Measurements from ENCODE around the gene LRFN4.

The LRFN4 gene

GRCh38 chr11:66859686-66860448 lies 3.0 kb downstream of the LRFN4 start:
- peaks cover 5% of the 10 kb centered on the region for H3K4me1 ChIP-seq (ENCODE audit: control insufficient read depth, insufficient read depth, low read length, unreplicated experiment)
- H2AFZ ChIP-seq (ENCODE audit: low read length, unreplicated experiment), result no peak overlapping the region
- H3K36me3 ChIP-seq (ENCODE audit: insufficient read depth, low read length), result no peaks in the 10 kb centered on the region
- H3K4me3 ChIP-seq (ENCODE audit: low read depth, low read length), result no peak overlapping the region
- H3K27me3 ChIP-seq (ENCODE audit: insufficient read depth, low read length), result no peaks in the 10 kb centered on the region
- H3K27ac ChIP-seq (ENCODE audit: low read depth, low read length), result no peak overlapping the region
- peaks cover 14% of the 10 kb centered on the region for H3K79me2 ChIP-seq (ENCODE audit: control insufficient read depth, insufficient read depth, low read length, unreplicated experiment)

- H3K79me2 ChIP-seq (ENCODE audit: control insufficient read depth, insufficient read depth, low read length, unreplicated experiment), result peaks cover 14% of the 10 kb centered on the region
- no peak overlapping the region for H3K27ac ChIP-seq (ENCODE audit: low read depth, low read length)
Observed at GRCh38 chr11:66860449-66860831, 3.6 kb downstream of the LRFN4 start.

GRCh38 chr11:66861038-66861773 lies 4.3 kb downstream of the LRFN4 start:
- H3K27me3 ChIP-seq (ENCODE audit: insufficient read depth, low read length), result no peaks in the 10 kb centered on the region
- H3K36me3 ChIP-seq (ENCODE audit: insufficient read depth, low read length), result no peaks in the 10 kb centered on the region
- H3K4me1 ChIP-seq (ENCODE audit: control insufficient read depth, insufficient read depth, low read length, unreplicated experiment), result no peaks in the 10 kb centered on the region
- no peak overlapping the region for H2AFZ ChIP-seq (ENCODE audit: low read length, unreplicated experiment)
- H3K27ac ChIP-seq (ENCODE audit: low read depth, low read length), result no peak overlapping the region
- H3K4me3 ChIP-seq (ENCODE audit: low read depth, low read length), result no peak overlapping the region
- H3K79me2 ChIP-seq (ENCODE audit: control insufficient read depth, insufficient read depth, low read length, unreplicated experiment), result peaks cover 14% of the 10 kb centered on the region

More at GRCh38 chr11:66860449-66860831, 3.6 kb downstream of the LRFN4 start:
- peaks cover 4% of the 10 kb centered on the region for H3K4me1 ChIP-seq (ENCODE audit: control insufficient read depth, insufficient read depth, low read length, unreplicated experiment)
- no peaks in the 10 kb centered on the region for H3K36me3 ChIP-seq (ENCODE audit: insufficient read depth, low read length)
- H3K27me3 ChIP-seq (ENCODE audit: insufficient read depth, low read length), result no peaks in the 10 kb centered on the region
- no peak overlapping the region for H2AFZ ChIP-seq (ENCODE audit: low read length, unreplicated experiment)
- H3K4me3 ChIP-seq (ENCODE audit: low read depth, low read length), result no peak overlapping the region

GRCh38 chr11:66861774-66862558 lies 5.1 kb downstream of the LRFN4 start:
- Histone ChIP-seq H3K36me3 (ENCODE audit: insufficient read depth, low read length) (no peaks in the 10 kb centered on the region), H3K27ac (ENCODE audit: low read depth, low read length) (no peak overlapping the region), H3K27me3 (ENCODE audit: insufficient read depth, low read length) (no peaks in the 10 kb centered on the region), H3K79me2 (ENCODE audit: control insufficient read depth, insufficient read depth, low read length, unreplicated experiment) (peaks cover 14% of the 10 kb centered on the region), H3K4me1 (ENCODE audit: control insufficient read depth, insufficient read depth, low read length, unreplicated experiment) (no peaks in the 10 kb centered on the region), H2AFZ (ENCODE audit: low read length, unreplicated experiment) (no peak overlapping the region), H3K4me3 (ENCODE audit: low read depth, low read length) (no peak overlapping the region)

- Histone ChIP-seq H3K27me3 (ENCODE audit: insufficient read depth, low read length) (no peaks in the 10 kb centered on the region), H2AFZ (ENCODE audit: low read length, unreplicated experiment) (no peak overlapping the region), H3K4me1 (ENCODE audit: control insufficient read depth, insufficient read depth, low read length, unreplicated experiment) (no peaks in the 10 kb centered on the region), H3K36me3 (ENCODE audit: insufficient read depth, low read length) (no peaks in the 10 kb centered on the region), H3K4me3 (ENCODE audit: low read depth, low read length) (no peak overlapping the region), H3K79me2 (ENCODE audit: control insufficient read depth, insufficient read depth, low read length, unreplicated experiment) (peaks cover 11% of the 10 kb centered on the region), H3K27ac (ENCODE audit: low read depth, low read length) (no peak overlapping the region)
Observed at GRCh38 chr11:66862559-66863037, 5.7 kb downstream of the LRFN4 start.

- Histone ChIP-seq H3K4me3 (ENCODE audit: low read depth, low read length) (no peak overlapping the region), H2AFZ (ENCODE audit: low read length, unreplicated experiment) (no peak overlapping the region), H3K27ac (ENCODE audit: low read depth, low read length) (no peak overlapping the region), H3K27me3 (ENCODE audit: insufficient read depth, low read length) (no peaks in the 10 kb centered on the region), H3K4me1 (ENCODE audit: control insufficient read depth, insufficient read depth, low read length, unreplicated experiment) (no peaks in the 10 kb centered on the region), H3K36me3 (ENCODE audit: insufficient read depth, low read length) (no peaks in the 10 kb centered on the region), H3K79me2 (ENCODE audit: control insufficient read depth, insufficient read depth, low read length, unreplicated experiment) (peaks cover 3% of the 10 kb centered on the region)
Observed at GRCh38 chr11:66863428-66864125, 6.7 kb downstream of the LRFN4 start.

GRCh38 chr11:66864172-66864901 lies 7.5 kb downstream of the LRFN4 start:
- no peak overlapping the region for H2AFZ ChIP-seq (ENCODE audit: low read length, unreplicated experiment)
- H3K4me3 ChIP-seq (ENCODE audit: low read depth, low read length), result no peak overlapping the region
- no peaks in the 10 kb centered on the region for H3K4me1 ChIP-seq (ENCODE audit: control insufficient read depth, insufficient read depth, low read length, unreplicated experiment)
- H3K36me3 ChIP-seq (ENCODE audit: insufficient read depth, low read length), result no peaks in the 10 kb centered on the region
- H3K27me3 ChIP-seq (ENCODE audit: insufficient read depth, low read length), result no peaks in the 10 kb centered on the region
- no peaks in the 10 kb centered on the region for H3K79me2 ChIP-seq (ENCODE audit: control insufficient read depth, insufficient read depth, low read length, unreplicated experiment)
- no peak overlapping the region for H3K27ac ChIP-seq (ENCODE audit: low read depth, low read length)

GRCh38 chr11:66864924-66865697 lies 8.2 kb downstream of the LRFN4 start:
- Histone ChIP-seq H3K27me3 (ENCODE audit: insufficient read depth, low read length) (no peaks in the 10 kb centered on the region), H3K36me3 (ENCODE audit: insufficient read depth, low read length) (no peaks in the 10 kb centered on the region), H3K27ac (ENCODE audit: low read depth, low read length) (no peak overlapping the region), H2AFZ (ENCODE audit: low read length, unreplicated experiment) (no peak overlapping the region), H3K4me3 (ENCODE audit: low read depth, low read length) (no peak overlapping the region), H3K4me1 (ENCODE audit: control insufficient read depth, insufficient read depth, low read length, unreplicated experiment) (no peaks in the 10 kb centered on the region), H3K79me2 (ENCODE audit: control insufficient read depth, insufficient read depth, low read length, unreplicated experiment) (no peaks in the 10 kb centered on the region)

- H3K27ac ChIP-seq (ENCODE audit: low read depth, low read length), result no peak overlapping the region
Observed at GRCh38 chr11:66866007-66866406, 9.1 kb downstream of the LRFN4 start.

More at GRCh38 chr11:66866007-66866406, 9.1 kb downstream of the LRFN4 start:
- H3K79me2 ChIP-seq (ENCODE audit: control insufficient read depth, insufficient read depth, low read length, unreplicated experiment), result no peaks in the 10 kb centered on the region
- H2AFZ ChIP-seq (ENCODE audit: low read length, unreplicated experiment), result no peak overlapping the region
- no peak overlapping the region for H3K4me3 ChIP-seq (ENCODE audit: low read depth, low read length)
- no peaks in the 10 kb centered on the region for H3K36me3 ChIP-seq (ENCODE audit: insufficient read depth, low read length)
- H3K4me1 ChIP-seq (ENCODE audit: control insufficient read depth, insufficient read depth, low read length, unreplicated experiment), result no peaks in the 10 kb centered on the region
- H3K27me3 ChIP-seq (ENCODE audit: insufficient read depth, low read length), result no peaks in the 10 kb centered on the region

All from ACC112 (cell line).